Measurements from ENCODE around the gene ATP11A. TPM values are rescaled to one million over a fixed set of nuclear protein-coding genes. Genes with fewer than 3 reads are reported as not detected.

The ATP11A gene
- total and polyA plus RNA-seq, 2 experiments from 2014 or later, result 12.3 to 52.6 TPM

GRCh38 chr13:112903071-112903577 lies 213.3 kb downstream of the ATP11A start:
- H3K4me3 ChIP-seq, result no peak overlapping the region
- DNase-seq (ENCODE audit: low spot score), result no peak
- Mint-ChIP-seq H3K9me3 (peaks cover 37% of the 10 kb centered on the region), H3K27ac (no peak overlapping the region), H3K4me3 (no peak overlapping the region), H3K27me3 (ENCODE audit: insufficient read depth, low read depth, poor library complexity) (peaks cover 21% of the 10 kb centered on the region), H3K4me1 (peaks cover 67% of the 10 kb centered on the region), H3K36me3 (ENCODE audit: low read depth) (peaks cover 53% of the 10 kb centered on the region)
- peaks cover 6% of the 10 kb centered on the region; the same call in 1 of the 2 replicates for H3F3A ChIP-seq (replicated peaks; ENCODE audit: low read depth)
- H3K79me2 ChIP-seq (replicated peaks; ENCODE audit: insufficient read depth), result no peaks in the 10 kb centered on the region; the same call in 1 of the 2 replicates
- peaks cover 14% of the 10 kb centered on the region for H3K4me1 ChIP-seq (ENCODE audit: insufficient read depth)
- no peak overlapping the region for H3K4me2 ChIP-seq
- H4K20me1 ChIP-seq (replicated peaks; ENCODE audit: insufficient read depth), result no peaks in the 10 kb centered on the region; the same call in 1 of the 2 replicates
- no peak for ATAC-seq
- TF ChIP-seq NANOG (IDR thresholded peaks at IDR 0.05; ENCODE audit: borderline replicate concordance), result no peak
- TF ChIP-seq ZNF331 (CRISPR knock-in tag; IDR thresholded peaks at IDR 0.05; ENCODE audit: low read depth), result no peak
- H3K9me2 ChIP-seq (ENCODE audit: insufficient read depth), result no peaks in the 10 kb centered on the region
- no peak overlapping the region for H2AFZ ChIP-seq
- H3K27me3 ChIP-seq (ENCODE audit: insufficient read depth), result no peaks in the 10 kb centered on the region
- H3K27ac ChIP-seq (ENCODE audit: low read depth), result no peak overlapping the region
- peaks cover 7% of the 10 kb centered on the region; the same call in 1 of the 2 replicates for H3K36me3 ChIP-seq (ENCODE audit: insufficient read depth)

GRCh38 chr13:112903606-112904195 lies 213.9 kb downstream of the ATP11A start:
- no peak for ATAC-seq
- peaks cover 53% of the 10 kb centered on the region for H3K36me3 Mint-ChIP-seq (ENCODE audit: low read depth)
- H3K27ac Mint-ChIP-seq, result no peak overlapping the region

More at GRCh38 chr13:112903606-112904195, 213.9 kb downstream of the ATP11A start:
- DNase-seq (ENCODE audit: low spot score), result no peak
- no peaks in the 10 kb centered on the region; the same call in 1 of the 2 replicates for H4K20me1 ChIP-seq (replicated peaks; ENCODE audit: insufficient read depth)
- H3K79me2 ChIP-seq (replicated peaks; ENCODE audit: insufficient read depth), result no peaks in the 10 kb centered on the region; the same call in 1 of the 2 replicates
- Mint-ChIP-seq H3K27me3 (ENCODE audit: insufficient read depth, low read depth, poor library complexity) (peaks cover 19% of the 10 kb centered on the region), H3K4me1 (peaks cover 64% of the 10 kb centered on the region), H3K4me3 (no peak overlapping the region), H3K9me3 (peaks cover 37% of the 10 kb centered on the region)
- no peaks in the 10 kb centered on the region for H3K9me2 ChIP-seq (ENCODE audit: insufficient read depth)
- H3K36me3 ChIP-seq (ENCODE audit: insufficient read depth), result peaks cover 7% of the 10 kb centered on the region; the same call in 1 of the 2 replicates
- no peak overlapping the region for H3K4me3 ChIP-seq
- H3K27me3 ChIP-seq (ENCODE audit: insufficient read depth), result no peaks in the 10 kb centered on the region
- H3K27ac ChIP-seq (ENCODE audit: low read depth), result no peak overlapping the region
- peaks cover 14% of the 10 kb centered on the region for H3K4me1 ChIP-seq (ENCODE audit: insufficient read depth)
- H3K4me2 ChIP-seq, result no peak overlapping the region
- peaks cover 6% of the 10 kb centered on the region; the same call in 1 of the 2 replicates for H3F3A ChIP-seq (replicated peaks; ENCODE audit: low read depth)
- no peak overlapping the region for H2AFZ ChIP-seq
- TF ChIP-seq CTCF (conservative IDR thresholded peaks at IDR 0.05; ENCODE audit: low read depth in 2 of 2), result no peak
- TF ChIP-seq ZNF331 (CRISPR knock-in tag; IDR thresholded peaks at IDR 0.05; ENCODE audit: low read depth), result no peak
- TF ChIP-seq CREB1 (CRISPR knock-in tag; IDR thresholded peaks at IDR 0.05; ENCODE audit: low read depth), result no peak
- no peak for TF ChIP-seq STAT1 (IDR thresholded peaks at IDR 0.05; ENCODE audit: unreplicated experiment)
- TF ChIP-seq EZH2 (IDR thresholded peaks at IDR 0.05; ENCODE audit: low read depth, unreplicated experiment), result no peak
- TF ChIP-seq JUNB (IDR thresholded peaks at IDR 0.05; ENCODE audit: unreplicated experiment), result no peak

All from GM23338 (cell line).